Measurements from ENCODE around the gene FGF9. TPM values are rescaled to one million over a fixed set of nuclear protein-coding genes. Genes with fewer than 3 reads are reported as not detected.

Gene FGF9
- total RNA-seq, 1 experiment from 2014 or later, result 1.5 TPM

GRCh38 chr13:21689097-21689496 lies 18.2 kb downstream of the FGF9 start:
- H3K4me2 ChIP-seq (ENCODE audit: low read length), result no peak overlapping the region
- H3K27me3 ChIP-seq (ENCODE audit: insufficient read depth, low read length), result no peaks in the 10 kb centered on the region
- POLR2A ChIA-PET, result no interaction called here
- no peaks in the 10 kb centered on the region for H3K9me2 ChIP-seq (ENCODE audit: insufficient read depth)
- RAD21 ChIA-PET (ENCODE audit: low non-redundant PET in 1 of 2, low total read pairs in 2 of 2, uncharacterized antibody in 2 of 2, unreplicated experiment in 2 of 2), result no interaction called here
- intact Hi-C loops (cut with micrococcal nuclease), result no loop called here
- no peak overlapping the region for H3K27ac ChIP-seq (ENCODE audit: low read depth, low read length)
- H3K36me3 ChIP-seq (ENCODE audit: control insufficient read depth in 1 of 2, insufficient read depth in 2 of 2, low read length in 2 of 2), result no peaks in the 10 kb centered on the region
- H3K4me3 ChIP-seq (replicated peaks in 1 of 2; ENCODE audit: low read depth in 1 of 2, low read length in 2 of 2), result no peak overlapping the region
- no peak overlapping the region for H3K9ac ChIP-seq (ENCODE audit: low read length)
- H3K9me3 ChIP-seq (ENCODE audit: control insufficient read depth in 1 of 2, insufficient read depth in 1 of 2, low read depth in 1 of 2, low read length in 2 of 2), result no peaks in the 10 kb centered on the region
- no peak for TF ChIP-seq MAX (IDR thresholded peaks at IDR 0.05)
- TF ChIP-seq CBX3 (IDR thresholded peaks at IDR 0.05; ENCODE audit: low read depth), result no peak
- TF ChIP-seq, protein P1, sequence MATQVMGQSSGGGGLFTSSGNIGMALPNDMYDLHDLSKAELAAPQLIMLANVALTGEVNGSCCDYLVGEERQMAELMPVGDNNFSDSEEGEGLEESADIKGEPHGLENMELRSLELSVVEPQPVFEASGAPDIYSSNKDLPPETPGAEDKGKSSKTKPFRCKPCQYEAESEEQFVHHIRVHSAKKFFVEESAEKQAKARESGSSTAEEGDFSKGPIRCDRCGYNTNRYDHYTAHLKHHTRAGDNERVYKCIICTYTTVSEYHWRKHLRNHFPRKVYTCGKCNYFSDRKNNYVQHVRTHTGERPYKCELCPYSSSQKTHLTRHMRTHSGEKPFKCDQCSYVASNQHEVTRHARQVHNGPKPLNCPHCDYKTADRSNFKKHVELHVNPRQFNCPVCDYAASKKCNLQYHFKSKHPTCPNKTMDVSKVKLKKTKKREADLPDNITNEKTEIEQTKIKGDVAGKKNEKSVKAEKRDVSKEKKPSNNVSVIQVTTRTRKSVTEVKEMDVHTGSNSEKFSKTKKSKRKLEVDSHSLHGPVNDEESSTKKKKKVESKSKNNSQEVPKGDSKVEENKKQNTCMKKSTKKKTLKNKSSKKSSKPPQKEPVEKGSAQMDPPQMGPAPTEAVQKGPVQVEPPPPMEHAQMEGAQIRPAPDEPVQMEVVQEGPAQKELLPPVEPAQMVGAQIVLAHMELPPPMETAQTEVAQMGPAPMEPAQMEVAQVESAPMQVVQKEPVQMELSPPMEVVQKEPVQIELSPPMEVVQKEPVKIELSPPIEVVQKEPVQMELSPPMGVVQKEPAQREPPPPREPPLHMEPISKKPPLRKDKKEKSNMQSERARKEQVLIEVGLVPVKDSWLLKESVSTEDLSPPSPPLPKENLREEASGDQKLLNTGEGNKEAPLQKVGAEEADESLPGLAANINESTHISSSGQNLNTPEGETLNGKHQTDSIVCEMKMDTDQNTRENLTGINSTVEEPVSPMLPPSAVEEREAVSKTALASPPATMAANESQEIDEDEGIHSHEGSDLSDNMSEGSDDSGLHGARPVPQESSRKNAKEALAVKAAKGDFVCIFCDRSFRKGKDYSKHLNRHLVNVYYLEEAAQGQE (IDR thresholded peaks at IDR 0.05; ENCODE audit: low read depth), result no peak
- TF ChIP-seq TCF7L2 (IDR thresholded peaks at IDR 0.05; ENCODE audit: borderline replicate concordance, extremely low read depth, insufficient read depth, insufficient read length), result no peak
- TF ChIP-seq POLR2AphosphoS5 (IDR thresholded peaks at IDR 0.05; ENCODE audit: low read depth, low read length), result no peak
- TF ChIP-seq, protein P2, sequence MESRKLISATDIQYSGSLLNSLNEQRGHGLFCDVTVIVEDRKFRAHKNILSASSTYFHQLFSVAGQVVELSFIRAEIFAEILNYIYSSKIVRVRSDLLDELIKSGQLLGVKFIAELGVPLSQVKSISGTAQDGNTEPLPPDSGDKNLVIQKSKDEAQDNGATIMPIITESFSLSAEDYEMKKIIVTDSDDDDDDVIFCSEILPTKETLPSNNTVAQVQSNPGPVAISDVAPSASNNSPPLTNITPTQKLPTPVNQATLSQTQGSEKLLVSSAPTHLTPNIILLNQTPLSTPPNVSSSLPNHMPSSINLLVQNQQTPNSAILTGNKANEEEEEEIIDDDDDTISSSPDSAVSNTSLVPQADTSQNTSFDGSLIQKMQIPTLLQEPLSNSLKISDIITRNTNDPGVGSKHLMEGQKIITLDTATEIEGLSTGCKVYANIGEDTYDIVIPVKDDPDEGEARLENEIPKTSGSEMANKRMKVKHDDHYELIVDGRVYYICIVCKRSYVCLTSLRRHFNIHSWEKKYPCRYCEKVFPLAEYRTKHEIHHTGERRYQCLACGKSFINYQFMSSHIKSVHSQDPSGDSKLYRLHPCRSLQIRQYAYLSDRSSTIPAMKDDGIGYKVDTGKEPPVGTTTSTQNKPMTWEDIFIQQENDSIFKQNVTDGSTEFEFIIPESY (IDR thresholded peaks at IDR 0.05; ENCODE audit: extremely low read depth, insufficient replicate concordance, low read length), result no peak
- TF ChIP-seq, protein P3, sequence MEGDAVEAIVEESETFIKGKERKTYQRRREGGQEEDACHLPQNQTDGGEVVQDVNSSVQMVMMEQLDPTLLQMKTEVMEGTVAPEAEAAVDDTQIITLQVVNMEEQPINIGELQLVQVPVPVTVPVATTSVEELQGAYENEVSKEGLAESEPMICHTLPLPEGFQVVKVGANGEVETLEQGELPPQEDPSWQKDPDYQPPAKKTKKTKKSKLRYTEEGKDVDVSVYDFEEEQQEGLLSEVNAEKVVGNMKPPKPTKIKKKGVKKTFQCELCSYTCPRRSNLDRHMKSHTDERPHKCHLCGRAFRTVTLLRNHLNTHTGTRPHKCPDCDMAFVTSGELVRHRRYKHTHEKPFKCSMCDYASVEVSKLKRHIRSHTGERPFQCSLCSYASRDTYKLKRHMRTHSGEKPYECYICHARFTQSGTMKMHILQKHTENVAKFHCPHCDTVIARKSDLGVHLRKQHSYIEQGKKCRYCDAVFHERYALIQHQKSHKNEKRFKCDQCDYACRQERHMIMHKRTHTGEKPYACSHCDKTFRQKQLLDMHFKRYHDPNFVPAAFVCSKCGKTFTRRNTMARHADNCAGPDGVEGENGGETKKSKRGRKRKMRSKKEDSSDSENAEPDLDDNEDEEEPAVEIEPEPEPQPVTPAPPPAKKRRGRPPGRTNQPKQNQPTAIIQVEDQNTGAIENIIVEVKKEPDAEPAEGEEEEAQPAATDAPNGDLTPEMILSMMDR (IDR thresholded peaks at IDR 0.05 in 2 of 3, conservative IDR thresholded peaks at IDR 0.05 in 1 of 3; ENCODE audit: borderline replicate concordance in 1 of 3, insufficient read depth in 1 of 3, low read depth in 2 of 3, low read length in 2 of 3), result no peak
- TF ChIP-seq EGR1 (IDR thresholded peaks at IDR 0.05; ENCODE audit: low read depth), result no peak
- no peak for TF ChIP-seq SP1 (IDR thresholded peaks at IDR 0.05; ENCODE audit: low read depth)
- TF ChIP-seq EZH2 (IDR thresholded peaks at IDR 0.05), result no peak
- TF ChIP-seq ATF3 (IDR thresholded peaks at IDR 0.05), result no peak
- no peak for TF ChIP-seq YY1 (IDR thresholded peaks at IDR 0.05; ENCODE audit: extremely low read depth, insufficient replicate concordance, low read depth, low read length)
- no peak for TF ChIP-seq EZH2phosphoT487 (IDR thresholded peaks at IDR 0.05; ENCODE audit: borderline replicate concordance)
- no peak for TF ChIP-seq ZNF274 (IDR thresholded peaks at IDR 0.05; ENCODE audit: low read depth, low read length)
- H3K4me1 ChIP-seq (ENCODE audit: control insufficient read depth in 1 of 2, insufficient read depth in 2 of 2, low read length in 2 of 2), result no peaks in the 10 kb centered on the region
- no peaks in the 10 kb centered on the region for H3K79me2 ChIP-seq (ENCODE audit: insufficient read depth, low read length)
- H2AFZ ChIP-seq (ENCODE audit: low read depth, low read length, poor library complexity, severe bottlenecking), result no peak overlapping the region
- no peak for ATAC-seq
- H4K20me1 ChIP-seq (ENCODE audit: insufficient read depth), result no peaks in the 10 kb centered on the region; the same call in 1 of the 2 replicates
- no TSS peak for BruUV-seq (replicated peaks)
- no peak for DNase-seq (ENCODE audit: low read depth, low spot score)
- CTCF ChIA-PET, result no interaction called here
